CD4-positive, alpha-beta T cell treated with Interleukin-4 for 4 hours (primary cell): ENCODE measurements around the gene NPR2.

Source experiments
- DNase-seq: peaks from one replicate; pipeline ENCODE4 v3.0.0-alpha.2; 2020

NPR2 gene

GRCh38 chr9:35791297-35791921, at the start of gene NPR2:
Gene NPR2, plus strand, starts transcription at chr9:35791591. Its CDS starts 818 bp downstream, at chr9:35792409.
- DNase-seq: no peak

GRCh38 chr9:35741740-35742139, 49.7 kb upstream of the NPR2 start:
- no peak for DNase-seq

- DNase-seq: no peak
Measured at GRCh38 chr9:35743452-35743851, 47.9 kb upstream of the NPR2 start.

GRCh38 chr9:35743880-35744518, 47.4 kb upstream of the NPR2 start:
- no peak for DNase-seq

- no peak for DNase-seq
Measured at GRCh38 chr9:35745569-35745968, 45.8 kb upstream of the NPR2 start.

- DNase-seq: no peak
Measured at GRCh38 chr9:35746583-35746982, 44.8 kb upstream of the NPR2 start.

- no peak for DNase-seq
Measured at GRCh38 chr9:35748242-35748857, 43.0 kb upstream of the NPR2 start.

GRCh38 chr9:35748858-35749514, 42.4 kb upstream of the NPR2 start, which contains the start of the genes GBA2 and RGP1:
Gene GBA2, minus strand, starts transcription at chr9:35749228. Its CDS starts 524 bp downstream, at chr9:35748704.
Gene RGP1, plus strand, starts transcription at chr9:35749287. Its CDS starts 469 bp downstream, at chr9:35749756.
- DNase-seq: peak; percentile 58

GRCh38 chr9:35749515-35750255, 41.7 kb upstream of the NPR2 start:
- peak; percentile 45 for DNase-seq

GRCh38 chr9:35750256-35750531, 41.2 kb upstream of the NPR2 start:
- no peak for DNase-seq

- DNase-seq: no peak
Measured at GRCh38 chr9:35753466-35753865, 37.9 kb upstream of the NPR2 start.

GRCh38 chr9:35754264-35754663, 37.1 kb upstream of the NPR2 start, which contains the start of gene MSMP:
Gene MSMP, minus strand, starts transcription at chr9:35754276. Its CDS starts 147 bp downstream, at chr9:35754129.
- DNase-seq: no peak

GRCh38 chr9:35755071-35755470, 36.3 kb upstream of the NPR2 start:
- DNase-seq: no peak

- DNase-seq: peak; percentile 69
Measured at GRCh38 chr9:35756275-35757225, 34.8 kb upstream of the NPR2 start.

- no peak for DNase-seq
Measured at GRCh38 chr9:35757226-35757891, 34.0 kb upstream of the NPR2 start.

GRCh38 chr9:35757892-35758275, 33.5 kb upstream of the NPR2 start:
- no peak for DNase-seq

- DNase-seq: no peak
Measured at GRCh38 chr9:35758475-35759050, 32.8 kb upstream of the NPR2 start.

GRCh38 chr9:35759795-35760194, 31.6 kb upstream of the NPR2 start:
- no peak for DNase-seq

- no peak for DNase-seq
Measured at GRCh38 chr9:35760651-35761050, 30.7 kb upstream of the NPR2 start.

- DNase-seq: no peak
Measured at GRCh38 chr9:35763181-35763580, 28.2 kb upstream of the NPR2 start.

- no peak for DNase-seq
Measured at GRCh38 chr9:35763803-35764202, 27.6 kb upstream of the NPR2 start.
